GM18508 (cell line): ENCODE results near the gene CYS1.
"Not testable (repeated sequence)": the region's sequence is repeated elsewhere in the genome, so short reads cannot be mapped to it uniquely, and the experiment has no call there.

Source experiments
- ATAC-seq: cut with Tn5 transposase; IDR thresholded peaks from one replicate; pipeline ENCODE4 v1.9.1; 2021; ENCODE audit warnings: moderate number of reproducible peaks; ENCODE audit not compliant: insufficient read depth, unreplicated experiment

The CYS1 gene

DNA sequence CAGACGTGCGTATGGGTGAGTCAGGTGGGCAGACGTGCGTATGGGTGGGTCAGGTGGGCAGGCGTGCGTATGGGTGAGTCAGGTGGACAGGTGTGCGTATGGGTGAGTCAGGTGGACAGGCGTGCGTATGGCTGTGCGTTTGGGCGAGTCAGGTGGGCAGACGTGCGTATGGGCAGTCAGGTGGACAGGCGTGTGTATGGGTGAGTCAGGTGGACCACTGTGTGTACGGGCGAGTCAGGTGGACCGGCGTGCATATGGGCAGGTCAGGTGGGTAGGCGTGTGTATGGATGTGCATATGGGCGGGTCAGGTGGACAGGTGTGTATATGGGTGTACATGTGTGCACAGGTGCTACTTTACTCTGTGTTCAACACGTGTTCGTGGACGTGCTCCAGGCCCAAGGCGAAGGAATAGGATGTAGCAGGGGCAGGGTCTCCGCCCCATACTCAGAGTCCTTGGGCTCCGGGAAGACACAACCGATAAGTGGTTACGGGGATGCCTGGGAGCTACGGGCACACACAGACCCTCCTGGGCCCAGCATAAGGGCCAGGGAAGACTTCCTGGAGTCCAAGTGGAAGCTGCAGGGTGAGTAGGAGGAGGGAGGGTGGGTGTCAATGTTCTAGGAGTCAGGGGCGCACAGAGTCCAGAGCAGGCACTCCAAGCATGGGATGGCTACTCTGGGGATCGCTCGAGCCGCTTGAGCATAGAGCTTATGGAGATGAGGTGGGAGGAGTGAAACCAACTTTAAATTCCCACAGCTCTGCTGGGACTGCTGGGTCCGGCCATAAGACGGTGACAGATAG lies 64.0 kb downstream of the CYS1 start:
- no peak for ATAC-seq

DNA sequence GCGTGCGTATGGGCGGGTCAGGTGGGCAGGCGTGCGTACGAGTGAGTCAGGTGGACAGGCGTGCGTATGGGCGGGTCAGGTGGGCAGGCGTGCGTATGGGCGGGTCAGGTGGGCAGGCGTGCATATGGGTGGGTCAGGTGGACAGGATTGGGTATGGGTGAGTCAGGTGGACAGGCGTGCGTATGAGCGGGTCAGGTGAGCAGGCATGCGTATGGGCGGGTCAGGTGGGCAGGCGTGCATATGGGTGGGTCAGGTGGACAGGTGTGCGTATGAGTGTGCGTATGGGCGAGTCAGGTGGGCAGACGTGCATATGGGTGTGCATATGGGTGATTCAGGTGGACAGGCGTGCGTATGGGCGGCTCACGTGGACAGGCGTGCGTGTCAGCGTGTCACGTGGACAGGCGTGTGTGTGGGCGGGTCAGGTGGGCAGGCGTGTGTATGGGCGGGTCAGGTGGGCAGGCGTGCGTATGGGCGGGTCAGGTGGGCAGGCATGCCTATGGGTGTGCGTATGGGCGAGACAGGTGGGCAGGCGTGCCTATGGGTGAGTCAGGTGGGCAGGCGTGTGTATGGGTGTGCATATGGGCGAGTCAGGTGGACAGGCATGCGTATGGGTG lies 64.7 kb downstream of the CYS1 start:
- not testable (repeated sequence) for ATAC-seq

DNA sequence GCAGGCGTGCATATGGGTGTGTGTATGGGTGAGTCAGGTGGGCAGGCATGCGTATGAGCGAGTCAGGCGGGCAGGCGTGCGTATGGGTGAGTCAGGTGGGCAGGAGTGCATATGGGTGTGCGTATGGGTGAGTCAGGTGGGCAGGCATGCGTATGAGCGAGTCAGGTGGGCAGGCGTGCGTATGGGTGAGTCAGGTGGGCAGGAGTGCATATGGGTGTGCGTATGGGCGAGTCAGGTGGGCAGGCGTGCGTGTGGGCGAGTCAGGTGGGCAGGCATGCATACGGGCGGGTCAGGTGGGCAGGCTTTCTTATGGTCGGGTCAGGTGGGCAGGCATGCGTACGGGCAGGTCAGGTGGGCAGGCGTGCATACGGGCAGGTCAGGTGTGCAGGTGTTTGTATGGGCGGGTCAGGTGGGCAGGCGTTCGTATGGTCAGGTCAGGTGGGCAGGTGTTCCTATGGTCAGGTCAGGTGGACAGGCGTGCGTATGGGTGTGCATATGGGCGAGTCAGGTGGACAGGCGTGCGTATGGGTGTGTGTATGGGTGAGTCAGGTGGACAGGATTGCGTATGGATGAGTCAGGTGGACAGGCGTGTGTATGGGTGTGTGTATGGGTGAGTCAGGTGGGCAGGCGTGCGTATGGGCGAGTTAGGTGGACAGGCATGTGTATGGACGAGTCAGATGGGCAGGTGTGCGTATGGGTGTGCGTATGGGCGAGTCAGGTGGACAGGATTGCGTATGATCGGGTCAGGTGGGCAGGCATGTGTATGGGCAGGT lies 65.6 kb downstream of the CYS1 start:
- ATAC-seq: no peak

DNA sequence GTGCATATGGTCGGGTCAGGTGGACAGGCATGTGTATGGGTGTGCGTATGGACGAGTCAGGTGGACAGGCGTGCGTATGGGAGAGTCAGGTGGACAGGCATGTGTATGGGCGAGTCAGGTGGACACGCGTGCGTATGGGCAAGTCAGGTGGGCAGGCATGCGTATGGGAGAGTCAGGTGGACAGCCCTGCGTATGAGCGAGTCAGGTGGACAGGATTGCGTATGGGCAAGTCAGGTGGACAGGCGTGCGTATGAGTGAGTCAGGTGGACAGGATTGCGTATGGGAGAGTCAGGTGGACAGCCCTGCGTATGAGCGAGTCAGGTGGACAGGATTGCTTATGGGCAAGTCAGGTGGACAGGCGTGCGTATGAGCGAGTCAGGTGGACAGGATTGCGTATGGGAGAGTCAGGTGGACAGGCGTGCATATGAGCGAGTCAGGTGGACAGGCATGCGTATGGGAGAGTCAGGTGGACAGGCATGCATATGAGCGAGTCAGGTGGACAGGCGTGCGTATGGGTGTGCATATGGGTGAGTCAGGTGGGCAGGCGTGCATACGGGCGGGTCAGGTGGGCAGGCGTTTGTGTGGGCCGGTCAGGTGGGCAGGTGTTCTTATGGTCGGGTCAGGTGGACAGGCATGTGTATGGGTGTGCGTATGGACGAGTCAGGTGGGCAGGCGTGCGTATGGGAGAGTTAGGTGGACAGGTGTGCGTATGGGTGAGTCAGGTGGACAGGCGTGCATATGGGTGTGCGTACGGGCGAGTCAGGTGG lies 66.4 kb downstream of the CYS1 start:
- ATAC-seq: not testable (repeated sequence)

DNA sequence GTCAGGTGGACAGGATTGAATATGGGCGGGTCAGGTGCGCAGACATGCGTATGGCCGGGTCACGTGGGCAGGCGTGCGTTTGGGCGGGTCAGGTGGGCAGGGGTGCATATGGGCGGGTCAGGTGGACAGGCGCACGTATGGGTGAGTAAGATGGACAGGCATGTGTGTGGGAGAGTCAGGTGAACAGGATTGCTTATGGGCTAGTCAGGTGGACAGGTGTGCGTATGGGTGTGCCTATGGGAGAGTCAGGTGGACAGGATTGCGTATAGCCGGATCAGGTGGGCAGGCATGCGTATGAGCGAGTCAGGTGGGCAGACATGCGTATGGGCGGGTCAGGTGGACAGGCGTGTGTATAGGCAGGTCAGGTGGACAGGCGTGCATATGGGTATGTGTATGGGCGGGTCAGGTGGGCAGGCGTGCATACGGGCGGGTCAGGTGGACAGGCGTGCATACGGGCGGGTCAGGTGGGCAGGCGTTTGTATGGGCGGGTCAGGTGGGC lies 67.2 kb downstream of the CYS1 start:
- ATAC-seq: no peak

DNA sequence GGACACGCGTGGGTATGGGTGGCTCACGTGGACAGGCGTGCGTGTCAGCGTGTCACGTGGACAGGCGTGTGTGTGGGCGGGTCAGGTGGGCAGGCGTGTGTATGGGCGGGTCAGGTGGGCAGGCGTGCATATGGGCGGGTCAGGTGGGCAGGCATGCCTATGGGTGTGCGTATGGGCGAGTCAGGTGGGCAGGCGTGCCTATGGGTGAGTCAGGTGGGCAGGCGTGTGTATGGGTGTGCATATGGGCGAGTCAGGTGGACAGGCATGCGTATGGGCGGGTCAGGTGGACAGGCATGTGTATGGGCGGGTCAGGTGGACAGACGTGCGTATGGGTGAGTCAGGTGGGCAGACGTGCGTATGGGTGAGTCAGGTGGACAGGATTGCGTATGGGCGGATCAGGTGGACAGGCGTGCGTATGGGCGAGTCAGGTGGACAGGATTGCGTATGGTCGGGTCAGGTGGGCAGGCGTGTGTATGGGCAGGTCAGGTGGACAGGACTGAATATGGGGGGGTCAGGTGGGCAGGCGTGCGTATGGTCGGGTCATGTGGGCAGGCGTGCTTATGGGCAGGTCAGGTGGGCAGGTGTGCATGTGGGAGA lies 67.7 kb downstream of the CYS1 start:
- ATAC-seq: not testable (repeated sequence)

DNA sequence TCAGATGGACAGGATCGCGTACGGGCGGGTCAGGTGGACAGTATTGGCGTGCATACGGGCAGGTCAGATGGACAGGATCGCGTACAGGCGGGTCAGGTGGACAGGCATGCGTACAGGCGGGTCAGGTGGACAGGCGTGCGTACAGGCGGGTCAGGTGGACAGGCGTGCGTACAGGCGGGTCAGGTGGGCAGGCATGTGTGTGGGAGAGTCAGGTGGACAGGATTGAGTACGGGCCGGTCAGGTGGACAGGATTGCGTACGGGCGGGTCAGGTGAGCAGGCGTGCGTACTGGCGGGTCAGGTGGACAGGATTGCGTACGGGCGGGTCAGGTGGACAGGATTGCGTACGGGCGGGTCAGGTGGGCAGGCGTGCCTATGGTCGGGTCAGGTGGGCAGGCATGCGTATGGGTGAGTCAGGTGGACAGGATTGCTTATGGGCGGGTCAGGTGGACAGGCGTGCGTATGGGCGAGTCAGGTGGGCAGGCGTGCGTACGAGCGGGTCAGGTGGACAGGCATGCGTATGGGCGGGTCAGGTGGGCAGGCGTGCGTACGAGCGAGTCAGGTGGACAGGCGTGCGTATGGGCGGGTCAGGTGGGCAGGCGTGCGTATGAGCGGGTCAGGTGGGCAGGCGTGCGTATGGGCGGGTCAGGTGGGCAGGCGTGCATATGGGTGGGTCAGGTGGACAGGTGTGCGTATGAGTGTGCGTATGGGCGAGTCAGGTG lies 68.4 kb downstream of the CYS1 start:
- not testable (repeated sequence) for ATAC-seq

DNA sequence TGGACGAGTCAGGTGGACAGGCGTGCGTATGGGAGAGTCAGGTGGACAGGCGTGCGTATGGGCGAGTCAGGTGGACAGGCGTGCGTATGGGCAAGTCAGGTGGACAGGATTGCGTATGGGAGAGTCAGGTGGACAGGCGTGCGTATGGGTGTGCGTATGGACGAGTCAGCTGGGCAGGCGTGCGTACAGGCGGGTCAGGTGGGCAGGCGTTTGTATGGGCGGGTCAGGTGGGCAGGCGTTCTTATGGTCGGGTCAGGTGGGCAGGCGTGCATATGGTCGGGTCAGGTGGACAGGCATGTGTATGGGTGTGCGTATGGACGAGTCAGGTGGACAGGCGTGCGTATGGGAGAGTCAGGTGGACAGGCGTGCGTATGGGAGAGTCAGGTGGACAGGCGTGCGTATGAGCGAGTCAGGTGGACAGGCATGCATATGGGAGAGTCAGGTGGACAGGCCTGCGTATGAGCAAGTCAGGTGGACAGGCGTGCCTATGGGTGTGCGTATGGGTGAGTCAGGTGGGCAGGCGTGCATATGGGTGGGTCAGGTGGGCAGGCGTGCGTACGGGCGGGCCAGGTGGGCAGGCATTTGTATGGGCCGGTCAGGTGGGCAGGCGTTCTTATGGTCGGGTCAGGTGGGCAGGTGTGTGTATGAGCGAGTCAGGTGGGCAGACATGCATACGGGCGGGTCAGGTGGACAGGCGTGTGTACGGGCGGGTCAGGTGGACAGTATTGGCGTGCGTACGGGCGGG lies 69.2 kb downstream of the CYS1 start:
- ATAC-seq: not testable (repeated sequence)

DNA sequence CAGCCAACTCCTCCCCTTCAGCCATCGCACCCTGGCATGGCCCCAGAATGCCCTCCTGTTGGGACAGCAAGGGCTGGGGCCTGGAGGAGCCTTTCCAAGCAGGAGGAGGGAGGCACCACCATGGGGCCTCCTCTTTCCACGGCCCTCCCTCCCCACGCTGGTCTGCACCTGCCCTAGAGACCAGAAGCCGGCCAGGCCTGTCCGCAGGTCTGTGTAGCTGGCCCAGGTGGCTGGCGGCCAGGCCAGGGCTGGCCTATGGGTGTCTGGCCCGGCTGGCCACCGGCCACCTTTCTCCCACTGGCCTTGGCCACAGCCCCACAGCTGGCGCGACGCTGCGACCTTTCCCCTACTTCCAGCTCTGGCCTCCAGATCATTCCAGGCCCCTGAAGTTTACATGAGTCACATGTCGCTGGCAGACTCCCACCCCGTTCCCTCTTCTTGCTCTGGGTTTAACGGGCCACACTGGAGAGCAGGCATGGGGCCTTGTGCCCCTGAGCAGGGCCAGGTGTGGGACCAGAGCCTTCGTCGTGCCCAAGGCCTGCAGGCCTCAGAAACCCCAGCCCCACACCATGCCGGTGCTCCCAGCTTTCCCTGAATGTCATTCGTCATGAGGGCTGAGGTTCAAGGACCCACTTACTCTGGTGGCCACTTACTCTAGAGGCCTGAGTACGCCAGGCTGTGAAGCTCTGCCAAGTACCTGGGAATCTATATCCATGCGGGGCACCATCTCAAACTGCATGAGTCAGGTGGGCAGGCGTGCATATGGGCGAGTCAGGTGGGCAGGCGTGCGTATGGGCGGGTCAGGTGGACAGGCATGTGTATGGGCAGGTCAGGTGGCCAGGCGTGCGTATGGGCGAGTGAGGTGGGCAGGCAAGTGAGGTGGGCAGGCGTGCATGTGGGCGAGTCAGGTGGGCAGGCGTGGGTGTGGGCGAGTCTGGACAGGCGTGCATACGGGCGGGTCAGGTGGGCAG lies 70.1 kb downstream of the CYS1 start:
- no peak for ATAC-seq

DNA sequence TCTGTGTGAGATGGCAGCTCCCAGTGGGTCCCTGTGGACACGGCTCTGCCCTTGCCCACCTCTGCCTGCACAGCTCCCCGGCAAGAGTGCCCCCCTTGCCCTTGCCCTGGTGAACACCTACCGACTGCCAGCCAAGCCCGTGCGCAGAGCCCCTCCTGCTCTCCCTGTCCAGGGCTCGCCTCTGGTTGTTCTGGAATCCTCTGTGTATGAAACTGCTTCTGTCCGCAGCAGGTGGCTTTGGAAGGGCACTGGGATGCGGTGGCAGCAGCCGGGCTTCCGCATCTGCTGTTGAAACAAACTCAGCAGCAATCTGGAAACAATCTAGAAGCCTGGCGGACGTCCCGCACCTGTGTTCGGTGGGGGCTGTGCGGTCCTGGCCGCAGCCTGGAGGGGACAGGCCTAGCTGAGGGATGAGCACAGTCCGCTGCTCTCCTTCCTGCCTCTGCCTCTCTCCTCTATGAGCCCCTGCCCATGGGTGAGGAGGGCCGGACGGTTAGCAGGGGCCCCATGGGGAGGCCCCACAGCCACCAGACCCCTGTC lies 70.9 kb downstream of the CYS1 start:
- no peak for ATAC-seq

DNA sequence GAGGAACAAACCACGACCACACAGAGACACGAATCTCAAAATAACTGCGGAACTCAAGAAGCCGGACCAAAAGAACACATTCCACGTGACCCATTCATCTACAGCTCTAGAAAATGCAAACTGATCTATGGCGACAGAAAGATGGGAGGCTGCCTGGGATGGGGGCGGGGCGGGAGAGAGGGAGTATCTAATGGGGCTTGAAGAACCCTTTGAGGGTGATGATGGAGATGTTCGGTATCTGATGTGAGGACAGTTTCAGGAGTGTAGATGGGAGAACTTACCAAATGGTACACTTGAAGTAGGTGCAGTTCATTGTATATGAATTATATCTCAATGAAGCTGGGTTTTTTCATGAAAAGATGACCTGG lies 71.4 kb downstream of the CYS1 start:
- no peak for ATAC-seq

DNA sequence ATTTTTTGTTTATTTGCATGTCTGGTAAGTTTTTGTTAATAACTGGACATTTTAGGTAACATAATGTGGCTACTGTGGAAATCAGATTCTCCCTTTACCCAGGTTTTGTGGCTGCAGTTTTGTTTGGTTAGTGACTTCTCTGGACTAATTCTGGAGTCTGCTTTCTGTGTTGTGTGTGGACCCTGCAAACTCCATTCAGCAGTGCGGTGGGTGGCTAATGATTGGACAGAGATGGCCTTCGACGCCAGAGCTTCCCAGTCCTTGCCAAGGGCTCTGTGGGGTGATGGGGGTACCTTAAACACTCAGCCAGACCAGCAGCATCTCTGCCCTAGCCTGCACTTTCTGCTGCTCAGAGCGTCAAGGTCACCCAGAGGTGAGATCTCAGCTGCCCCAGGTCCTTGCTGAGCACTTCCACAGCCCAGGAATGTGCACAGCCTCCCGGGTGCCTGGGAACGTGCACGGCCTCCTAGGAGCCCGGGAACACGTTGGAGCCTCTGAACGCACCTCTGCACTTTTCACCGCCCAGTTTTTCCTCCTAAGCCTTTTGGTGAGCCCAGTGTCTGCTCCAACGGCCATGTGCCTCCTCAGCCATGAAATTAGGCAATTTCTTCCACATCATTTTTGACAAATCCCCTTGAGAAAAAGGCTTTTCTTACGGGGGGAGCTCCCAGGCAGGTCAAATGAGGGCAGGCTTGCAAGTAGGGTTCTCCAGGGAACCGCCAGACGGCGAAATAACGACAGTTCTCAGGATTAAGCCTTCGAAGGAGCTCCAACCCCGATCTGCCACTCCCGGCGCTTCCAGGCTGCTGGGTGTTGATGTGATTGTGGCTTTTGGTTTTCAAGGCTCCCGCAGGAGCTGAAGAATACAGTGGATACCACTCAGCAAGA lies 72.0 kb downstream of the CYS1 start:
- ATAC-seq: no peak

DNA sequence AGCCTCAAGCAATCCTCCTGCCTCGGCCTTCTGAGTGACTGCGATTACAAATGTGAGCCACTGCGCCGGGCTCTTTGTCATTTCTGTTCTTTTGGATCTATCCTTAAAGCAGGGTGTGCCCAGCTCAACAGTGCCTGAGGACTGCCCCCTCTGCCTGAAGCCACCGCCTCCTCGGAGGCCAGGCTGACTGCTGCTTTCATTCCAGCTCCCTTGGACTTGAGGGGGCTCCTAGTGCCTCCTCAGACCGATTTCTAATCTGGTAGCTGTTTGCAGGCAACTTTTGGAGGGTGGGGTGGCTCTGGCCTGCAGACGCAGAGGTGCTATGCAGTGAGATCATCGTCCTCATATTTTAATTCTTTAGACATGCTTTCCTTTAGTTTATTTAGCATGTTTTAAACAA lies 72.8 kb downstream of the CYS1 start:
- no peak for ATAC-seq
